K562 (cell line): ENCODE results near the gene PRKCB. TPM values are rescaled to one million over a fixed set of nuclear protein-coding genes. Genes with fewer than 3 reads are reported as not detected.
A peak's percentile ranks its signal among the peaks of the same experiment; 100 is the strongest.

Experiments used
- ATF1 ChIP-seq, 2 experiments: fragments of 450-650 bp in 1 of 2; IDR thresholded peaks; 2 replicates each; pipeline ENCODE4 v1.6.1; 2016; ENCODE audit warnings: missing compliant biosample characterization in 1 of 2, missing genetic modification characterization in 1 of 2
- polyA plus RNA-seq, 8 experiments: library from polyadenylated mRNA; depleted of rRNA in 4 of 8; stranded (reverse) in 5 of 8; unstranded in 3 of 8; fragments of >200 nt; fragmentation: Nextera tagmentation in 2 of 8; fragmentation: Illumina TruSeq in 1 of 8; extraction: Ambion mirVana in 2 of 8; extraction: Trizol in 1 of 8; gene quantifications; 2 replicates each; pipeline versions ENCODE4 v1.2.1 to v1.2.3, GENCODE V29; 2011 to 2014; ENCODE audit warnings: inconsistent platforms in 1 of 8, missing spikeins in 1 of 8
- total RNA-seq, 7 experiments: library from RNA; depleted of rRNA in 6 of 7; stranded (reverse); fragments of >200 nt in 6 of 7; fragmentation: Illumina TruSeq in 2 of 7; extraction: Trizol in 2 of 7; gene quantifications; 2 replicates each; pipeline versions ENCODE4 v1.2.1 to v1.2.3, GENCODE V29; 2011 to 2021; ENCODE audit warnings: low replicate concordance in 1 of 7
- TF ChIP-seq, protein P1 (sequence below): fragments of 200-600 bp; sonication (generic); IDR thresholded peaks from one replicate; pipeline ENCODE4 v1.6.1; 2012; ENCODE audit warnings: mild to moderate bottlenecking, low read depth, low read length, inconsistent platforms
- TF ChIP-seq, protein P2 (sequence below): fragments of 250-450 bp; sonication (Bioruptor Pico); IDR thresholded peaks from 2 replicates; pipeline ENCODE4 v1.8.0; 2021; ENCODE audit warnings: moderate library complexity, mild to moderate bottlenecking, inconsistent platforms
- TF ChIP-seq, protein P3 (sequence below): sonication (generic); formaldehyde crosslinking; IDR thresholded peaks from 2 replicates; pipeline ENCODE4 v1.8.0; 2023; ENCODE audit warnings: mild to moderate bottlenecking, missing genetic modification reagents
- TF ChIP-seq, protein P4 (sequence below): sonication (generic); formaldehyde crosslinking; IDR thresholded peaks from 2 replicates; pipeline ENCODE4 v1.8.1; 2023; ENCODE audit warnings: missing genetic modification reagents, mild to moderate bottlenecking, borderline replicate concordance

Gene PRKCB
- total and polyA plus RNA-seq, 9 of the 15 experiments (the other 6 are each of a cell fraction or from before 2014, with no cell fraction given): 49.9 to 276 (median 148) TPM

DNA sequence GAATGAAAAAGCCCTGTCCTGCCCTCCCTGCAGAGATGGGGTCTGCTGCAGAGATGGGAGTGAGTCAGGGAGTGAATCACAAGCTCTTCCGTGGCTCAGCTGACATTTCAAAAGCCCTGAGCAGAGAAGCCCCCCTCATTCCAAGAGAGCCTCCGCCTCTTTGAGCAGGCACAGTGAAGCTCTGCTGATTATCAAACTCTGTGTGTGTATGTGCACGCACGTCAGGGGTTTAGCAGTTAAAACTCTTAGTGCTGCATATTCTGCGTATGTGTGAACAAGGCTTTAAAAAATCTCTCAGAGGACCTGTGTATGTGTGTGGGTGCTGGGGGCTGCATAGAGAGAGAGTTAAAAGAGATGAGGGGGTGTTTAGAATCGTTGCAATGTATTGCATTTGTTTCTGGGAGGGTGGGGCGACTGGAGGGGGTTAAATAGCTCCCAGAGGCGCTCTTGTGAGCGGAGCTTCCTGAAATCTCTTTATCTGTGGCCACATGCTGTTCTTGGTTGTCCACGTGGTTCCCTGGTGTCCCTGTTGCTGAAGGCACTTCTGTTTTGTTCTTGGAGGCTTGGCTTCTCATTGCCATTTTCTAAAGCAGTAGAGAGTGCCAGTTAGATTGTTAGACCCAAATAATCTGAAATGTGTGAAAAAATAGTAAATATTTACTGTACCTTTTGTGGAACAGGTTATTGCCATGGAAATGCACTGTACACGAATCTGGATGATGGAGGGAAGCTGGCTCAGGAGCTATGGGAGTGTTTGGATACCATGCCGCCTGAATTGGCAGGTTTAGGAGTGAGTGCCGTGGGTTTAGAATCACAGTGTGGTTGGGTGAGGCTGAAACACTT is 116.6 kb downstream of the PRKCB start (continued):
- TF ChIP-seq, protein P1, sequence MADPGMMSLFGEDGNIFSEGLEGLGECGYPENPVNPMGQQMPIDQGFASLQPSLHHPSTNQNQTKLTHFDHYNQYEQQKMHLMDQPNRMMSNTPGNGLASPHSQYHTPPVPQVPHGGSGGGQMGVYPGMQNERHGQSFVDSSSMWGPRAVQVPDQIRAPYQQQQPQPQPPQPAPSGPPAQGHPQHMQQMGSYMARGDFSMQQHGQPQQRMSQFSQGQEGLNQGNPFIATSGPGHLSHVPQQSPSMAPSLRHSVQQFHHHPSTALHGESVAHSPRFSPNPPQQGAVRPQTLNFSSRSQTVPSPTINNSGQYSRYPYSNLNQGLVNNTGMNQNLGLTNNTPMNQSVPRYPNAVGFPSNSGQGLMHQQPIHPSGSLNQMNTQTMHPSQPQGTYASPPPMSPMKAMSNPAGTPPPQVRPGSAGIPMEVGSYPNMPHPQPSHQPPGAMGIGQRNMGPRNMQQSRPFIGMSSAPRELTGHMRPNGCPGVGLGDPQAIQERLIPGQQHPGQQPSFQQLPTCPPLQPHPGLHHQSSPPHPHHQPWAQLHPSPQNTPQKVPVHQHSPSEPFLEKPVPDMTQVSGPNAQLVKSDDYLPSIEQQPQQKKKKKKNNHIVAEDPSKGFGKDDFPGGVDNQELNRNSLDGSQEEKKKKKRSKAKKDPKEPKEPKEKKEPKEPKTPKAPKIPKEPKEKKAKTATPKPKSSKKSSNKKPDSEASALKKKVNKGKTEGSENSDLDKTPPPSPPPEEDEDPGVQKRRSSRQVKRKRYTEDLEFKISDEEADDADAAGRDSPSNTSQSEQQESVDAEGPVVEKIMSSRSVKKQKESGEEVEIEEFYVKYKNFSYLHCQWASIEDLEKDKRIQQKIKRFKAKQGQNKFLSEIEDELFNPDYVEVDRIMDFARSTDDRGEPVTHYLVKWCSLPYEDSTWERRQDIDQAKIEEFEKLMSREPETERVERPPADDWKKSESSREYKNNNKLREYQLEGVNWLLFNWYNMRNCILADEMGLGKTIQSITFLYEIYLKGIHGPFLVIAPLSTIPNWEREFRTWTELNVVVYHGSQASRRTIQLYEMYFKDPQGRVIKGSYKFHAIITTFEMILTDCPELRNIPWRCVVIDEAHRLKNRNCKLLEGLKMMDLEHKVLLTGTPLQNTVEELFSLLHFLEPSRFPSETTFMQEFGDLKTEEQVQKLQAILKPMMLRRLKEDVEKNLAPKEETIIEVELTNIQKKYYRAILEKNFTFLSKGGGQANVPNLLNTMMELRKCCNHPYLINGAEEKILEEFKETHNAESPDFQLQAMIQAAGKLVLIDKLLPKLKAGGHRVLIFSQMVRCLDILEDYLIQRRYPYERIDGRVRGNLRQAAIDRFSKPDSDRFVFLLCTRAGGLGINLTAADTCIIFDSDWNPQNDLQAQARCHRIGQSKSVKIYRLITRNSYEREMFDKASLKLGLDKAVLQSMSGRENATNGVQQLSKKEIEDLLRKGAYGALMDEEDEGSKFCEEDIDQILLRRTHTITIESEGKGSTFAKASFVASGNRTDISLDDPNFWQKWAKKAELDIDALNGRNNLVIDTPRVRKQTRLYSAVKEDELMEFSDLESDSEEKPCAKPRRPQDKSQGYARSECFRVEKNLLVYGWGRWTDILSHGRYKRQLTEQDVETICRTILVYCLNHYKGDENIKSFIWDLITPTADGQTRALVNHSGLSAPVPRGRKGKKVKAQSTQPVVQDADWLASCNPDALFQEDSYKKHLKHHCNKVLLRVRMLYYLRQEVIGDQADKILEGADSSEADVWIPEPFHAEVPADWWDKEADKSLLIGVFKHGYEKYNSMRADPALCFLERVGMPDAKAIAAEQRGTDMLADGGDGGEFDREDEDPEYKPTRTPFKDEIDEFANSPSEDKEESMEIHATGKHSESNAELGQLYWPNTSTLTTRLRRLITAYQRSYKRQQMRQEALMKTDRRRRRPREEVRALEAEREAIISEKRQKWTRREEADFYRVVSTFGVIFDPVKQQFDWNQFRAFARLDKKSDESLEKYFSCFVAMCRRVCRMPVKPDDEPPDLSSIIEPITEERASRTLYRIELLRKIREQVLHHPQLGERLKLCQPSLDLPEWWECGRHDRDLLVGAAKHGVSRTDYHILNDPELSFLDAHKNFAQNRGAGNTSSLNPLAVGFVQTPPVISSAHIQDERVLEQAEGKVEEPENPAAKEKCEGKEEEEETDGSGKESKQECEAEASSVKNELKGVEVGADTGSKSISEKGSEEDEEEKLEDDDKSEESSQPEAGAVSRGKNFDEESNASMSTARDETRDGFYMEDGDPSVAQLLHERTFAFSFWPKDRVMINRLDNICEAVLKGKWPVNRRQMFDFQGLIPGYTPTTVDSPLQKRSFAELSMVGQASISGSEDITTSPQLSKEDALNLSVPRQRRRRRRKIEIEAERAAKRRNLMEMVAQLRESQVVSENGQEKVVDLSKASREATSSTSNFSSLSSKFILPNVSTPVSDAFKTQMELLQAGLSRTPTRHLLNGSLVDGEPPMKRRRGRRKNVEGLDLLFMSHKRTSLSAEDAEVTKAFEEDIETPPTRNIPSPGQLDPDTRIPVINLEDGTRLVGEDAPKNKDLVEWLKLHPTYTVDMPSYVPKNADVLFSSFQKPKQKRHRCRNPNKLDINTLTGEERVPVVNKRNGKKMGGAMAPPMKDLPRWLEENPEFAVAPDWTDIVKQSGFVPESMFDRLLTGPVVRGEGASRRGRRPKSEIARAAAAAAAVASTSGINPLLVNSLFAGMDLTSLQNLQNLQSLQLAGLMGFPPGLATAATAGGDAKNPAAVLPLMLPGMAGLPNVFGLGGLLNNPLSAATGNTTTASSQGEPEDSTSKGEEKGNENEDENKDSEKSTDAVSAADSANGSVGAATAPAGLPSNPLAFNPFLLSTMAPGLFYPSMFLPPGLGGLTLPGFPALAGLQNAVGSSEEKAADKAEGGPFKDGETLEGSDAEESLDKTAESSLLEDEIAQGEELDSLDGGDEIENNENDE: no peak
- TF ChIP-seq ATF1 (CRISPR knock-in tag; IDR thresholded peaks at IDR 0.05): no peak
- TF ChIP-seq ATF1 (tag; IDR thresholded peaks at IDR 0.05): peak; percentile 58
- TF ChIP-seq, protein P2, sequence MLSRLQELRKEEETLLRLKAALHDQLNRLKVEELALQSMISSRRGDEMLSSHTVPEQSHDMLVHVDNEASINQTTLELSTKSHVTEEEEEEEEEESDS (CRISPR knock-in tag): no peak
- TF ChIP-seq, protein P3, sequence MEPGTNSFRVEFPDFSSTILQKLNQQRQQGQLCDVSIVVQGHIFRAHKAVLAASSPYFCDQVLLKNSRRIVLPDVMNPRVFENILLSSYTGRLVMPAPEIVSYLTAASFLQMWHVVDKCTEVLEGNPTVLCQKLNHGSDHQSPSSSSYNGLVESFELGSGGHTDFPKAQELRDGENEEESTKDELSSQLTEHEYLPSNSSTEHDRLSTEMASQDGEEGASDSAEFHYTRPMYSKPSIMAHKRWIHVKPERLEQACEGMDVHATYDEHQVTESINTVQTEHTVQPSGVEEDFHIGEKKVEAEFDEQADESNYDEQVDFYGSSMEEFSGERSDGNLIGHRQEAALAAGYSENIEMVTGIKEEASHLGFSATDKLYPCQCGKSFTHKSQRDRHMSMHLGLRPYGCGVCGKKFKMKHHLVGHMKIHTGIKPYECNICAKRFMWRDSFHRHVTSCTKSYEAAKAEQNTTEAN (CRISPR knock-in tag): no peak
- TF ChIP-seq, protein P4, sequence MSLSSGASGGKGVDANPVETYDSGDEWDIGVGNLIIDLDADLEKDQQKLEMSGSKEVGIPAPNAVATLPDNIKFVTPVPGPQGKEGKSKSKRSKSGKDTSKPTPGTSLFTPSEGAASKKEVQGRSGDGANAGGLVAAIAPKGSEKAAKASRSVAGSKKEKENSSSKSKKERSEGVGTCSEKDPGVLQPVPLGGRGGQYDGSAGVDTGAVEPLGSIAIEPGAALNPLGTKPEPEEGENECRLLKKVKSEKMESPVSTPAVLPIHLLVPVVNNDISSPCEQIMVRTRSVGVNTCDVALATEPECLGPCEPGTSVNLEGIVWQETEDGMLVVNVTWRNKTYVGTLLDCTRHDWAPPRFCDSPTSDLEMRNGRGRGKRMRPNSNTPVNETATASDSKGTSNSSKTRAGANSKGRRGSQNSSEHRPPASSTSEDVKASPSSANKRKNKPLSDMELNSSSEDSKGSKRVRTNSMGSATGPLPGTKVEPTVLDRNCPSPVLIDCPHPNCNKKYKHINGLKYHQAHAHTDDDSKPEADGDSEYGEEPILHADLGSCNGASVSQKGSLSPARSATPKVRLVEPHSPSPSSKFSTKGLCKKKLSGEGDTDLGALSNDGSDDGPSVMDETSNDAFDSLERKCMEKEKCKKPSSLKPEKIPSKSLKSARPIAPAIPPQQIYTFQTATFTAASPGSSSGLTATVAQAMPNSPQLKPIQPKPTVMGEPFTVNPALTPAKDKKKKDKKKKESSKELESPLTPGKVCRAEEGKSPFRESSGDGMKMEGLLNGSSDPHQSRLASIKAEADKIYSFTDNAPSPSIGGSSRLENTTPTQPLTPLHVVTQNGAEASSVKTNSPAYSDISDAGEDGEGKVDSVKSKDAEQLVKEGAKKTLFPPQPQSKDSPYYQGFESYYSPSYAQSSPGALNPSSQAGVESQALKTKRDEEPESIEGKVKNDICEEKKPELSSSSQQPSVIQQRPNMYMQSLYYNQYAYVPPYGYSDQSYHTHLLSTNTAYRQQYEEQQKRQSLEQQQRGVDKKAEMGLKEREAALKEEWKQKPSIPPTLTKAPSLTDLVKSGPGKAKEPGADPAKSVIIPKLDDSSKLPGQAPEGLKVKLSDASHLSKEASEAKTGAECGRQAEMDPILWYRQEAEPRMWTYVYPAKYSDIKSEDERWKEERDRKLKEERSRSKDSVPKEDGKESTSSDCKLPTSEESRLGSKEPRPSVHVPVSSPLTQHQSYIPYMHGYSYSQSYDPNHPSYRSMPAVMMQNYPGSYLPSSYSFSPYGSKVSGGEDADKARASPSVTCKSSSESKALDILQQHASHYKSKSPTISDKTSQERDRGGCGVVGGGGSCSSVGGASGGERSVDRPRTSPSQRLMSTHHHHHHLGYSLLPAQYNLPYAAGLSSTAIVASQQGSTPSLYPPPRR: peak; percentile 88; the same call in 1 of the 2 replicates
